ENCODE data around the gene PLRG1.

DNA sequence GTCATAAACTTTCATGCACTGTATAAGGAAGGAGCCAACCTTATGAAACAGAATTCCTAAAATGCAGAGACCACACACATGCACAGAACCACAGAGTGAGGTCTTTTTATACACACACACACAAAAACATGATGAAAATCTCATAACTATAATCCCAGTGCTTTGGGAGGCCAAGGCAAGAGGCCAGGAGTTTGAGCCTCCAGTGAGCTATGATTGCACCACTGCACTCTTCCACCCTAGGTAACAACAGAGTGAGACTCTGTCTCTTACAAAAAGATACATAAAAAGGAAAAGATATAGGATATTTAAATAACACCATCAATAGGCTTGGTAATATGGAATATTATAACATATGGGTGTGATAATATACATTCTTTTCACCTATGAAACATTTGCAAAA, 29.7 kb upstream of the PLRG1 start:
- TF ChIP-seq, protein P1, sequence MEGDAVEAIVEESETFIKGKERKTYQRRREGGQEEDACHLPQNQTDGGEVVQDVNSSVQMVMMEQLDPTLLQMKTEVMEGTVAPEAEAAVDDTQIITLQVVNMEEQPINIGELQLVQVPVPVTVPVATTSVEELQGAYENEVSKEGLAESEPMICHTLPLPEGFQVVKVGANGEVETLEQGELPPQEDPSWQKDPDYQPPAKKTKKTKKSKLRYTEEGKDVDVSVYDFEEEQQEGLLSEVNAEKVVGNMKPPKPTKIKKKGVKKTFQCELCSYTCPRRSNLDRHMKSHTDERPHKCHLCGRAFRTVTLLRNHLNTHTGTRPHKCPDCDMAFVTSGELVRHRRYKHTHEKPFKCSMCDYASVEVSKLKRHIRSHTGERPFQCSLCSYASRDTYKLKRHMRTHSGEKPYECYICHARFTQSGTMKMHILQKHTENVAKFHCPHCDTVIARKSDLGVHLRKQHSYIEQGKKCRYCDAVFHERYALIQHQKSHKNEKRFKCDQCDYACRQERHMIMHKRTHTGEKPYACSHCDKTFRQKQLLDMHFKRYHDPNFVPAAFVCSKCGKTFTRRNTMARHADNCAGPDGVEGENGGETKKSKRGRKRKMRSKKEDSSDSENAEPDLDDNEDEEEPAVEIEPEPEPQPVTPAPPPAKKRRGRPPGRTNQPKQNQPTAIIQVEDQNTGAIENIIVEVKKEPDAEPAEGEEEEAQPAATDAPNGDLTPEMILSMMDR (IDR thresholded peaks at IDR 0.05; ENCODE audit: low read length): no peak
- TF ChIP-seq EZH2 (IDR thresholded peaks at IDR 0.05; ENCODE audit: borderline replicate concordance, low read length): no peak

Measured in OCI-LY1 (cell line).